HG03066 (cell line): ENCODE data around the gene SUV39H2.
"Not testable (repeated sequence)": the region's sequence is repeated elsewhere in the genome, so short reads cannot be mapped to it uniquely, and the experiment has no call there.

Experiments
- ATAC-seq: cut with Tn5 transposase; IDR thresholded peaks from one replicate; pipeline ENCODE4 v1.9.1; 2021; ENCODE audit warnings: low read depth; ENCODE audit not compliant: unreplicated experiment

The SUV39H2 gene

DNA sequence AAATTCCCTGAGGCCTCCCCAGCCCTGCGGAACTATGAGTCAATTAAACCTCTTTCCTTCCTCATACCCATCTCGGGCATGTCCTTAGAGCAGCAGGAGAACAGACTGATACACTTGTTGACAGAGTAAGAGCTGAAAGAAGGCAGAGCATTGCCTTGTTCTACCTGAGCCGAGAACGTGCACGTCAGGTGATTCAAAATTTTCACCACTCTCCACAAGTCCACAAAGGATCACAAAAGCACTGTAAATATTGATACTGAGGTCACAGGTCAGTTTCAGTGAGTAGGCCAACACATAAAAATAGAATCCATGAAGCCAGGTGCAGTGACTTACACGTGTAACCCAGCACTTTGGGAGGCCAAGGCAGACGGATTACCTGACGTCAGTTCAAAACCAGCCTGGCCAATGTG is 47.4 kb downstream of the SUV39H2 start:
- peak; percentile 5 for ATAC-seq

DNA sequence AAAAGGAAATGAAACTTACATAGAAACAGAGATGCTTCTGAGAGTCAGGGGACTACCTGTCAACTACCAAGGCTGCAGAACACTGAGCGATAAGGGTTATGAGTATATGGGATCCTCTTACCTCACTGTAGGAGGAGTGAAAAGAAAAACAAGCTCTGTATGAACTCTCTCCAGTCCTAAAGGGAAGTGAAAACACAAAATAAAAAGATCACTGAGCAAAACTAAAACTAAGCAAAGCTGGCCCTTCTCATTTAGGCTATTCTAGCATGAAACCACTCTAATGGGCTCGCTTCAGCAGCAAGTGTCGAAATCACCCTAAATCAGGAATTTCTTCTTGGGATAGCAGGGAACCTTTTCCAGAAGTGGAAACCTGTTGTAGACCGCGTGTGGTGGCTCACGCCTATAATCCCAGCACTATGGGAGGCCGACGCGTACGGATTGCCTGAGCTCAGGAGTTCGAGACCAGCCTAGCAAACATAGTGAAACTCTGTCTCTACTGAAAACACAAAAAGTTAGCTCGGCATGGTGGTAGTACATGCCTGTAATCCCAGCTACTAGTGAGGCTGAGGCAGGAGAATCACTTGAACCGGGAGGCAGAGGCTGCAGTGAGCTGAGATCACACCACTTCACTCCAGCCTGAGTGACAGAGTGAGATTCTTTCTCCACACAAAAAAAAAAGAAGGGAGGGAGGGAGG is 48.2 kb downstream of the SUV39H2 start:
- peak; percentile 99 for ATAC-seq

DNA sequence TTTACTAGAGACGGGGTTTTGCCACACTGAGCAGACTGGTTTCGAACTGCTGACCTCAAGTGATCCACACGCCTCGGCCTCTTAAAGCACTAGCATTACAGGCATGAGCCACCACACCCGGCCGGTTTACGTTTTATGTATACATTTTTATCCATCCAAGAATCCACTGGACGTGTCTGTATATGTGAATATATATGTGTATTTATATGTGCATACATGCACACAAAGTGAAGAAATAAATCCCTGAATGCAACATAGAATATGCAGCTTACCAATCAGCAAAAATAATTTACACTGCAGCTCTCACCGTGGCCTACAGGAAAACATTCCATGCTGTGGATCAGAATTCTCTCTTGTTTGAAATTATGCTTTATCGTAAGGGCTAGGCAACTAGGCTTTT is 51.9 kb downstream of the SUV39H2 start:
- ATAC-seq: no peak

DNA sequence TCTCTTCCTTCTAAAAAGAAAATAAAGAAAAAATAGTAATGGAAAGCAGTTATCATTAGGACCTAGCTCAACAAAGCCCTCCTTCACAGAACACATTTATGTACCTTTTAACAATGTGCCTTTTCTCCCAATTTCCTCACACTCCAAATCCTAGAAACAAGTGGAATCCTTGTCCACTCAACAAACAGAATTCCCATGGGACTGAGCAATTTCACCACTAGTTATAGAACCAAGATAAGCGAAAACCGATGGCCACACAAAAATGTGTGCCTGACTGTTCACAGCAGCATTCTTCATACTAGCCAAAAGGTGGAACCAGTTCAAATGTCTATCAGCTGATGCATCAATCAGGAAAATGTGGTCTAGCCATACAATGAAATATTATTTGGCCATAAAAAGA is 57.9 kb downstream of the SUV39H2 start:
- ATAC-seq: no peak

DNA sequence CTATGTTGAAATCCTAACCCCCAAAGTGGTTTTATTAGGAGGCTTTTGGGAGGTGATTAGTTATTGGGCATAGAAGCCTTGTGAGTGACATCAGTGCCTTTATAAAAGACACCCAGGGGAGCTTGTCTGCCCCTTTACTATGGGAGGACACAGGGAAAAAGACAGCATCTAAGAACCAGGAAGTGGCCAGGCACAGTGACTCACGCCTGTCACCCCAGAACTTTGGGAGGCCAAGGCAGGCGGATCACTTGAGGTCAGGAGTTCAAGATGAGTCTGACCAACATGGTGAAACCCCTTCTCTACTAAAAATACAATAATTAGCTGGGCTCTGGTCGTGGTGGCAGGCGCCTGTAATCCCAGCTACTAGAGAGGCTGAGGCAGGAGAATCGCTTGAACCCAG is 60.3 kb downstream of the SUV39H2 start:
- ATAC-seq: not testable (repeated sequence)

DNA sequence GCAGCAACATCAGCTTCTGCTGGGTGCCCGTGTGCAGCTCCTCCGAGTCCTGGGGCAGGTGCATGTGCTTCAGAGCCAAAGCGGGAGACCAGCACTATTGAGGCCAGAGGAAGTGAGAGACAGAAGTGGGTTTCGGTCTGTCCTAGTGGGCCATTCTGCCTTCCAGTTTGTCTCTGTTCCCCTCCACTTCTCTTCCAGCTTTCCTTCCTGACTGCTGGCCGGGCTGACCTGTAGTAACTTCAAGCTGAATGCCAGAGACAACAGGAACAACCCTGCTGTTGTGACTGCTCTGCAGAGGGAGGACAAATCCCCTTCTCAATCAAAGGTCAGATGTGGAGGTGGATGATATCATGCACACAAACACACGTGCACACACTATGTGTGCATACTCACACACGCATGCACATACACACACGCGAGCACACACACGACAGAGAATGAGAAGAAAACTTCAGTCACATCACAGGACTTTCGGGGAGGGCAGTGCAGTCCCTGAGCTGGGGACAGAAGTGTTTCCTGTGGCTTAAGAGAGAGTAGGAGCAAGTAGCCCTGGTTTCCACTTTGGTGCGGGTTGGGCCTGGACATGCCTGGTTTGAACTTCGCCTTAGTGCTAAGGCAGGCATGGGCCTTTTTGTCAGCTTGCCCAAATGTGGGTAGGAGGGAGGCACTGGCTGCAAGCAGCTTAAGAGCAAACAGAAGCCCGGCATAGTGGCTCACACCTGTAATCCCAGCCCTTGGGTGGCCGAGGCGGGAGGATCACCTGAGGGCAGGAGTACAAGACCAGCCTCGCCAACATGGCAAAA is 63.7 kb downstream of the SUV39H2 start:
- ATAC-seq: peak; percentile 92

DNA sequence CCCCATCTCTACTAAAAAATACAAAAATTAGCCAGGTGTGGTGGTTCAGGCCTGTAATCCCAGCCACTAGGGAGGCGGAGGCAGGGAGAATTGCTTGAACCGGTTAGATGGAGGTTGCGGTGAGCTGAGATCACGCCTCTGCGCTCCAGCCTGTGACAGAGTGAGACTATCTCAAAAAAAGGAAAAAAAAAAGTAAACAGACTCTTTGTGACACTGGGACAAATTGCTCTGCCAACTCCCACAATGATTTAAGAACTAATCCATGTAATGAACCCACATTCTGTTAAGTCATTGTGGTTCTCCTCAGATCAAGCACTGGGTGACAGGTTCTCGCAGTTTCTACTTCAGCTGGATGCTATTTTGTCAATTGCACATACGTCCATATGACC is 64.3 kb downstream of the SUV39H2 start:
- not testable (repeated sequence) for ATAC-seq

DNA sequence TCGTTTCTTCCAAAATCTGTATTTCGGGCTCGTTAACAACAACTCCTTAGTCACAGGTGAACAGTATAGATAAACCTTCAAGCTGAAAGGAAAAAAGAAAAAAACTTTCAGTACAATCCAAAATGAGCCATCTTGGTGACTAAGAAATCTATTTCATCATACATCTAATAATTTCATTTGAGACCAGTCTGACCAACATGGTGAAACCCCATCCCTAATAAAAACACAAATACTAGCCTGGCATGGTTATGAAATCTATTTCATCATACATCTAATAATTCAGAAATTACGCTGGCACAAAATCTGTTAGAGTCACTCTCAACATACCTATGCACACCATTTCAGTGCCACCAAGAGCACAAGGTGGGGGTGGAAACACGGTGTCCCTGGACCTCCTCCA is 66.4 kb downstream of the SUV39H2 start:
- ATAC-seq: no peak

DNA sequence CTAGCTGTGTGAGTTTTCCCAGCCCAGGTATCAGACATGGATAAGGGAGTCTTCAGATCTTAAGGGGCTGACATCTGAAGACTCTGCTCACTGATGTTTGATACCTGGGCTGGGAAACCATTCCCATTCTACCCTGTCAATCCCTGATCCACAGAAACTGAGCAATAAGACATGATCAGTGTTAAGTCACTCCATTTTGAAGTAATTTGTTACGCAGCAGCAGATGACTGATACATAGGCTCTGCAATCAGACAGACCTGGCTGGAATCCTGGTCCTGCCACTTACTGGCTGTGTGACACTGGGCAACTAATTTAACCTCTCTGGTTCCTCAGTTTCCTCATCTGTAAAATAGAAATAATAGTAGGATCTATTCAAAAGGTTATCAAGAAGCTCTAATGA is 68.6 kb downstream of the SUV39H2 start:
- ATAC-seq: no peak

DNA sequence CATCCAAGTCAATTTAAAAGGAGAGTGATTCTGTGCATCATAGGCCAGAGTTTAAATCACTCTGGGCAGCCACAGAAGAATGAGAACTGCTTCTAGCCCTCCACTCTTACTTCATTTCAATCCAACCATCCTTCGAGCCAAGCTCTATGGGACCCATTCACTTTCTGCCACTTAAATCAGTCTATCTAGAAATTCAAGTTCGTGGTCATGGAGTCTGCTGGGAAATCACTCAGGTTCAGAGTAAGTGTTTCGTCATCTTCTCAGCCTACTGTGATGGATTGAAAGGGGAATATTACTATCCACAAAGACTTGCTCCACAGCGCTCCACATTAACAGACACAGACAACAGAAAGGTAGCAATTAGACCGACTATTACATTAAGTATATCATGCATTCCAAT is 70.6 kb downstream of the SUV39H2 start:
- ATAC-seq: no peak

DNA sequence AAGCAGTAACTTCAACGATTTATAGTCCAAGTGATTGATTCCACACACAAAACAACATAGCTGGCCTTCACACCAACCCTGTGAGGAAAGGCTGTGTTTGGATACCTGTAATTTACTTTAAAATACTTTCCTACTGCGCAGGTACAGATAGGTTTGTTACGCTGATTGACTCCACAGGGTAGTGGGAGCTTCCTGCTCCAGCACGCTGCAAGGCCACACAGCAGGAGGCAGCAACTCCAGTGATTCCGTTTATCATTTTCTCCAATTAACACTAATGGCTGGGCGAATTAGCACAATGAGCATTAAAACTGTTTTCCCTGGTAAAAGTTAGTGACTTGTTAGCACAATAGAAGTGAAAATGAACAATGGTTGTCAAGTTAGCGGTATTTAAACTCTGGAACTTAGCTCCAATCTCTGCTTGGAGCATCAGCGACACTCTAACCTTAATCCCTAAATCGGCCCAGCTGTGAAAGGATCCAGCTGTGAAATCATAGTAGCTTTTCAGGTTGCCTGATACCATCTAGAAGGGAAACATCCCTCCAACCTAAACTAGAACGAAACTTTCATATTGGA is 74.3 kb downstream of the SUV39H2 start:
- ATAC-seq: no peak

DNA sequence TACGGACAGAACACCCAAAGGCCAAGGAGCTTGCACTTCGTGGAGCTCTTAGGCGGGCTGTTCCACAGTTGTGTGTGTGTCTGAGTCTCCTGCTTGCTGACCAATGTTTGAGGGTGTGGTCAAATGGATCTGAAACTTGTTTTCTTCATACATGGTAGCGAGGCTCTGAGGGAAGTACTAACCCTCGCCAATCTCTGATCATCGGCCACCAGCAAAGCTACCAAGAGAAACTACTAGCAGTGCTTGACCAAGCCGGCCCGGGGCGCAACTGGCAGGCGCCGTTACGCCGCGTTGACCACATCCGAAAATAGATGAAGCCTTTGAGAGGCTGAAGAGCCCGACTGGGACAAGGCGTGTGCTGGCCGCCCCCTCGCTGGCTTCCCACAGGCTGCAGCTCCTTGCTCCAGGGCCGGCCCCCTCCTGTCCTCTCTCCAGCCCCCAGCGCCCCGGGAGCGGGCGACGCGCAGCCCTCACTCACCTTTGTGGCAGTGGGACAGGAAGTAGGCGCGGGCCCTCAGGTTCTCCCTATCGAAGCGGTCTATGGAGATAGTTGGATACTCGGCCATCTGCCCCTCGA is 74.8 kb downstream of the SUV39H2 start:
- ATAC-seq: peak; percentile 34
